Measurements from ENCODE around the gene TBC1D8.

GRCh38 chr2:100990166-100990565 lies 161.0 kb downstream of the TBC1D8 start:
- TF ChIP-seq CTCF (conservative IDR thresholded peaks at IDR 0.05; ENCODE audit: low read depth, low read length), result no peak
- TF ChIP-seq EZH2 (IDR thresholded peaks at IDR 0.05; ENCODE audit: borderline replicate concordance, low read depth, low read length, poor library complexity, severe bottlenecking), result no peak

Measured in A673 (cell line).